ENCODE results near the gene ISLR2. TPM values are rescaled to one million over a fixed set of nuclear protein-coding genes. Genes with fewer than 3 reads are reported as not detected.
A peak's percentile ranks its signal among the peaks of the same experiment; 100 is the strongest.

ISLR2 gene
- total RNA-seq, 1 experiment from 2014 or later, result 6.3 TPM

DNA sequence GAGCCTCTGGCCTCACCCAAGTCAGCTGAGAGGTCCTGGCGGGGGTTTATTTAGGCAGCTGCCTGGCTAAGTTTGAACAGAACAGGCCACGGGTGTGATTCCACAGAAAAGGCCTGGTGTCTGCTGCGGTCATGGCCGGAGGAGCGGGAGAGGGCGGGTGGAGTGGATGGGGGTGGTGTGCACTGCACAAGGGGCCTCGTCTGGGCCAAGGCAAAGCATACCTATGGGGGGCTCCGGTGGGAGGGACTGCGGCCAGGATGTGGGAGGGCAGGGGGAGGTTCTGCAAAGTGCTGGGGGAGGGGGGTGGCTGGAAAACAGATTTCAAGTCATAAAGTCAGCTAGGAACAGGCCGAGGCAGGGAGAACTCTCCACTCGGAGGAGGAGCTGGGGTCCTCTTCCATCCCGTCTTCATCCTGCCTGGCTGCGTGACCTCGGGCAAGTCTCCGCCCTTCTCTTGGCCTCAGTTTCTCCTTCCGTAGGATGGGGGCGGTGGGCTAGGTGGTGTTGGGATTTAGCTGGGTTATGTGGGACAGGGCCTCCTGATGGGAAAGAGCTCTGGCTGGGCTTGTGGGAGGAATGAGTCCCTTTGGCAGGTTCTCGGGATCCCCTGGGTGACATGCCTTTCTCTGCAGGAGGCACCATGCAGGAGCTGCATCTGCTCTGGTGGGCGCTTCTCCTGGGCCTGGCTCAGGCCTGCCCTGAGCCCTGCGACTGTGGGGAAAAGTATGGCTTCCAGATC, 44.0 kb downstream of the ISLR2 start:
- Histone ChIP-seq H3K4me3 (ENCODE audit: insufficient read depth, low read depth, low read length) (no peak overlapping the region), H3K27me3 (ENCODE audit: control insufficient read depth, insufficient read depth, low read length) (no peaks in the 10 kb centered on the region; the same call in 1 of the 2 replicates), H3K36me3 (replicated peaks; ENCODE audit: control insufficient read depth, insufficient read depth, low read length) (no peaks in the 10 kb centered on the region)
- DNase-seq, result peak; percentile 75

DNA sequence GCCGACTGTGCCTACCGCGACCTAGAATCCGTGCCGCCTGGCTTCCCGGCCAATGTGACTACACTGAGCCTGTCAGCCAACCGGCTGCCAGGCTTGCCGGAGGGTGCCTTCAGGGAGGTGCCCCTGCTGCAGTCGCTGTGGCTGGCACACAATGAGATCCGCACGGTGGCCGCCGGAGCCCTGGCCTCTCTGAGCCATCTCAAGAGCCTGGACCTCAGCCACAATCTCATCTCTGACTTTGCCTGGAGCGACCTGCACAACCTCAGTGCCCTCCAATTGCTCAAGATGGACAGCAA, 44.5 kb downstream of the ISLR2 start:
- H3K36me3 ChIP-seq (replicated peaks; ENCODE audit: control insufficient read depth, insufficient read depth, low read length), result no peaks in the 10 kb centered on the region

GRCh38 chr15:74175271-74176191, 45.1 kb downstream of the ISLR2 start:
- no peaks in the 10 kb centered on the region; the same call in 1 of the 2 replicates for H3K27me3 ChIP-seq (ENCODE audit: control insufficient read depth, insufficient read depth, low read length)
- no peaks in the 10 kb centered on the region for H3K36me3 ChIP-seq (replicated peaks; ENCODE audit: control insufficient read depth, insufficient read depth, low read length)
- no peak overlapping the region for H3K4me3 ChIP-seq (ENCODE audit: insufficient read depth, low read depth, low read length)
- DNase-seq, result peak; percentile 57

More for the DNA sequence above, 44.5 kb downstream of the ISLR2 start:
- H3K27me3 ChIP-seq (ENCODE audit: control insufficient read depth, insufficient read depth, low read length), result no peaks in the 10 kb centered on the region; the same call in 1 of the 2 replicates
- peak; percentile 61 for DNase-seq
- no peak overlapping the region for H3K4me3 ChIP-seq (ENCODE audit: insufficient read depth, low read depth, low read length)

DNA sequence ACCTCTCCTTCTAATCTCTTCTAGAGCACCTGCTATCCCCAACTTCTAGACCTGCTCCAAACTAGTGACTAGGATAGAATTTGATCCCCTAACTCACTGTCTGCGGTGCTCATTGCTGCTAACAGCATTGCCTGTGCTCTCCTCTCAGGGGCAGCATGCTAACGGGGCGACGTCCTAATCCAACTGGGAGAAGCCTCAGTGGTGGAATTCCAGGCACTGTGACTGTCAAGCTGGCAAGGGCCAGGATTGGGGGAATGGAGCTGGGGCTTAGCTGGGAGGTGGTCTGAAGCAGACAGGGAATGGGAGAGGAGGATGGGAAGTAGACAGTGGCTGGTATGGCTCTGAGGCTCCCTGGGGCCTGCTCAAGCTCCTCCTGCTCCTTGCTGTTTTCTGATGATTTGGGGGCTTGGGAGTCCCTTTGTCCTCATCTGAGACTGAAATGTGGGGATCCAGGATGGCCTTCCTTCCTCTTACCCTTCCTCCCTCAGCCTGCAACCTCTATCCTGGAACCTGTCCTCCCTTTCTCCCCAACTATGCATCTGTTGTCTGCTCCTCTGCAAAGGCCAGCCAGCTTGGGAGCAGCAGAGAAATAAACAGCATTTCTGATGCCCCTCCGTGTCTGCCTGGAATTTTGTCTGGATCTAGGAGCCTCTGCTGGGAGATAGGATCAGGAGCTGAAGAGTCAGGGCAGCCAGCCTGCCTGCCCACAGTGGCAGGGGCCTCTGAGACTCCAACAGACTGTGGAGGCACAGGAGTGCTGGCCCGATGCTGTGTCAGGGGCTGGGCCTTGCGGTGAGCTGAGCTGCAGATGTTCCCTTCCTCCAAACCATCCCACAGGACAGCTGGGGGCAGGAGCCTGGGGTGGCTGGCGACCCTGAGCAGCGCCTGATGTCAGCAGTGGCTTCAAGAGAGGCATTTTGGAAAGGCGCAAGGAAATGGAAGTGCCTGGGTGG, 46.2 kb downstream of the ISLR2 start:
- H3K4me3 ChIP-seq (ENCODE audit: insufficient read depth, low read depth, low read length), result no peak overlapping the region
- no peaks in the 10 kb centered on the region; the same call in 1 of the 2 replicates for H3K27me3 ChIP-seq (ENCODE audit: control insufficient read depth, insufficient read depth, low read length)
- peak; percentile 82 for DNase-seq
- no peaks in the 10 kb centered on the region for H3K36me3 ChIP-seq (replicated peaks; ENCODE audit: control insufficient read depth, insufficient read depth, low read length)

DNA sequence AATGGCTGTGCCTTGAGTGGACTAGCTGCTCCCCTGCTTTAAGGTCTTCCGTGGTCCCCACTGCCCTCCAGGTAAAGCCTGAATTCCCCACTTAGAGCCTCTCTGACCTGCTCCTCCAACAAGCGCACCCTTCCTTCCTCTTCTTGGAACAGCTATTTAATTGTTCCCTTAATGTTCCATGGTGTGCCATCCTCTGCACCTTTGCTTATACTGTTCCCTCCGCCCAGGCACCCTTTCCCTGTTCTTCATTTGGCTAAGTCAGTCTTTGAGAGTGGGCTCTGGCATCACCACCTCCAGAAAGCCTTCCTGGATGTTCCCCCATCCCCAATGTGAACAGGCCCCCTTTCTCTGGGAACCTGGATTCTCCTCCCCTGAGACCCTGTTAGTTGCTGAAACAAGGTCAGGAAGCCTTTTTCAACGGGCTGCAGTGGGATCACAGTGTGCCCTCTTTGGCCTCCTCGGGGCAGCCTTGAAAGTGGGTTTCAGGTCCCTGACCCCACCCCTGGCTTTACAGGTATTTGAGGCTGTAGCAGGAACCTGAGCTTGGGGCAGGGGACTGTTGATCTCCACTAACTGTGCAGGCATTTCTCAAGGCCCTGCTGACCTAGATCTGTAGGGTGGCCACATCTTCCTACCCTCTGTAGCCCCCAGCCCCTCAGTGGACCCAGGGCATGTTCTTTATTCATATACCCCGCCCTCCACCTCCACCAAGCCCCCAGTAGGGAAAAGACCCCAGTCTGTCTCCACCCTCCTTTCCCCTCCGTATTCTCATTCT, 48.1 kb downstream of the ISLR2 start:
- H3K36me3 ChIP-seq (replicated peaks; ENCODE audit: control insufficient read depth, insufficient read depth, low read length), result no peaks in the 10 kb centered on the region
- no peak overlapping the region for H3K4me3 ChIP-seq (ENCODE audit: insufficient read depth, low read depth, low read length)
- H3K27me3 ChIP-seq (ENCODE audit: control insufficient read depth, insufficient read depth, low read length), result no peaks in the 10 kb centered on the region; the same call in 1 of the 2 replicates
- peak; percentile 25 for DNase-seq

- peak; percentile 55 for DNase-seq
- Histone ChIP-seq H3K36me3 (replicated peaks; ENCODE audit: control insufficient read depth, insufficient read depth, low read length) (no peaks in the 10 kb centered on the region), H3K4me3 (ENCODE audit: insufficient read depth, low read depth, low read length) (no peak overlapping the region), H3K27me3 (ENCODE audit: control insufficient read depth, insufficient read depth, low read length) (no peaks in the 10 kb centered on the region; the same call in 1 of the 2 replicates)
Measured at GRCh38 chr15:74179101-74179841, 48.9 kb downstream of the ISLR2 start.

GRCh38 chr15:74179983-74180880, 49.8 kb downstream of the ISLR2 start:
- H3K36me3 ChIP-seq (replicated peaks; ENCODE audit: control insufficient read depth, insufficient read depth, low read length), result no peaks in the 10 kb centered on the region

DNA sequence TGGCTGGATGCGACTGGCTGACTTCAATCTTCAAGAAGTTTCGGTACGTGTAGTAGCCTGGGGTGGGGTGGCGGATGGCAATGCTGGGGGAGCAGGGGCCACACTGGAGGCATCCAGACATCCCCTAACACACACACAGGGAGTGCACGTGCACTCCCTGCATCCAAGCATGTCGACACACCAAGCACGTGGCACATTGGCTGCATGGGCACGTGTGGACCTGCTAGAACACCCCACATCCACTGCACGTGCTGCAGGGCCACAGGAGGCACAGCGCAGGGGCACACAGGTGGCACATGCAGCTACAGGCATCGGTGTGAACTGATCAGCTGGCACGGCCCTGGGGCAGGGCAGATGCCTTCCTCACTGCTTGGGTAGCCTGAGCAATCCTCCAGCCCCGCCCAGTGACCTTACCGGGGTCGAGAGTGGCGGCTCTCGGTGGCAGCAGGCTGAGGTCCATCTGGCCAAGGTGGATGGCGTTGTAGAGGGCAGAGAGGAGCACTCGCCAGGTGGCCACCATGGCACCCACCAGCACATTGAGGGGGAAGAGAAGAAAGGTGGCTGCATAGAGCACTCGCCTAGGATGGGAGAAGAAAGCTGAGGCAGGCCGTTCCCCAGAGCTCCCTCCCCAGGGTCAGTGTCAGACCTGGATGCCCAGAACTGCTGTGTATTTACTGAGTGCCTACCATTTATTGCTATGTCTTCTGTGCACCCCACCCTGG, 50.7 kb downstream of the ISLR2 start:
- Histone ChIP-seq H3K27me3 (ENCODE audit: control insufficient read depth, insufficient read depth, low read length) (no peaks in the 10 kb centered on the region; the same call in 1 of the 2 replicates), H3K4me3 (ENCODE audit: insufficient read depth, low read depth, low read length) (no peak overlapping the region), H3K36me3 (replicated peaks; ENCODE audit: control insufficient read depth, insufficient read depth, low read length) (no peaks in the 10 kb centered on the region)
- peak; percentile 33 for DNase-seq

More at GRCh38 chr15:74179983-74180880, 49.8 kb downstream of the ISLR2 start:
- Histone ChIP-seq H3K27me3 (ENCODE audit: control insufficient read depth, insufficient read depth, low read length) (no peaks in the 10 kb centered on the region; the same call in 1 of the 2 replicates), H3K4me3 (ENCODE audit: insufficient read depth, low read depth, low read length) (no peak overlapping the region)
- peak; percentile 34 for DNase-seq

- Histone ChIP-seq H3K4me3 (ENCODE audit: insufficient read depth, low read depth, low read length) (no peak overlapping the region), H3K27me3 (ENCODE audit: control insufficient read depth, insufficient read depth, low read length) (no peaks in the 10 kb centered on the region), H3K36me3 (replicated peaks; ENCODE audit: control insufficient read depth, insufficient read depth, low read length) (no peaks in the 10 kb centered on the region)
- DNase-seq, result peak; percentile 35
Measured at GRCh38 chr15:74182131-74182530, 51.7 kb downstream of the ISLR2 start.

DNA sequence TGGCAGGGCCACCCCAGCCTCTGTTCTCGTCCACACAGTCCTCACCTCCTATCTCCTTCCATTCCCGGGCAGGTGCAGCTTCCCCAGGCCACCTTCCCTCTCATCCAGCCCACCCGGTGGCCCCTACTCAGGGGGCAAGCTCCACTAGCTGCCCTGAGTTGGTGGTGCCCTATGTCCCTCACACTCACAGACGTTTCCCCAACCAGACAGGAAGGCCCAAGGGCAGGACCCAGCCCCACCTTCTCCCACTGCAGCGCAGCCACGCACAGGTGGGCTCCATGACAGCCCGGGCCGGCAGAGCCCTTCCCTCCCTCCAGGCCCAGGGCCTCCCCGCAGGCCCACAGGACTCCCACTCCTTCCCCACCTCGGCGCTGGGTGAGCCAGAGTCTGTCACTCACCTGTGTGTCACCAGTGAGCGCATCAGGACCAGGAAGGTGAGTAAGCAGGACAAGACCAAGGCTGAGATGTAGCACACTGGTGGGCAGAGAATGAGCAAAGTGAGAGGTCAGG, 54.3 kb downstream of the ISLR2 start:
- H3K36me3 ChIP-seq (replicated peaks; ENCODE audit: control insufficient read depth, insufficient read depth, low read length), result no peaks in the 10 kb centered on the region
- peak; percentile 52 for DNase-seq
- H3K27me3 ChIP-seq (ENCODE audit: control insufficient read depth, insufficient read depth, low read length), result no peaks in the 10 kb centered on the region

GRCh38 chr15:74185710-74186348, 55.4 kb downstream of the ISLR2 start:
- Histone ChIP-seq H3K27me3 (ENCODE audit: control insufficient read depth, insufficient read depth, low read length) (no peaks in the 10 kb centered on the region), H3K4me3 (ENCODE audit: insufficient read depth, low read depth, low read length) (no peak overlapping the region), H3K36me3 (replicated peaks; ENCODE audit: control insufficient read depth, insufficient read depth, low read length) (no peaks in the 10 kb centered on the region)
- DNase-seq, result no peak

More for the DNA sequence above, 54.3 kb downstream of the ISLR2 start:
- H3K4me3 ChIP-seq (ENCODE audit: insufficient read depth, low read depth, low read length), result no peak overlapping the region
